Tibial nerve (tissue), 4 donors: Measurements from ENCODE around the gene CAMK2G. TPM values are rescaled to one million over a fixed set of nuclear protein-coding genes. Genes with fewer than 3 reads are reported as not detected.

ENCODE experiments used
- DNase-seq, 2 donors: peaks; one replicate each; pipeline ENCODE4 v3.0.0-alpha.2; 2019; ENCODE audit warnings: low spot score in 2 of 2
- H3K27ac ChIP-seq, 4 donors: fragments of 200-600 bp; sonication (generic) in 3 of 4; one replicate each; pipeline ENCODE4 v1.5.1; 2017 to 2019; ENCODE audit warnings: mild to moderate bottlenecking in 1 of 4
- H3K27me3 ChIP-seq, 2 donors: fragments of 200-600 bp; sonication (generic) in 1 of 2; one replicate each; pipeline versions ENCODE4 v1.5.1 to v1.6.0; 2017 to 2019
- H3K36me3 ChIP-seq, 3 donors: fragments of 200-600 bp; sonication (generic); one replicate each; pipeline ENCODE4 v1.5.1; 2018 to 2019
- H3K4me1 ChIP-seq, 4 donors: fragments of 200-600 bp; sonication (generic) in 3 of 4; one replicate each; pipeline ENCODE4 v1.5.1; 2017 to 2019
- H3K4me3 ChIP-seq, 4 donors: fragments of 200-600 bp; sonication (generic) in 3 of 4; one replicate each; pipeline ENCODE4 v1.5.1; 2017 to 2019; ENCODE audit warnings: mild to moderate bottlenecking in 1 of 4, moderate library complexity in 1 of 4
- H3K9me3 ChIP-seq, 4 donors: fragments of 200-600 bp; sonication (generic) in 3 of 4; one replicate each; pipeline ENCODE4 v1.5.1; 2017 to 2019
- EP300 ChIP-seq, 2 donors: sonication (generic); formaldehyde crosslinking; IDR thresholded peaks; one replicate each; pipeline ENCODE4 v1.6.1; 2017; ENCODE audit warnings: antibody characterized with exemption in 2 of 2, mild to moderate bottlenecking in 1 of 2
- POLR2A ChIP-seq, 2 donors: fragments of 450-650 bp; IDR thresholded peaks; one replicate each; pipeline ENCODE4 v1.6.1; 2017; ENCODE audit warnings: antibody characterized with exemption in 2 of 2, mild to moderate bottlenecking in 2 of 2, moderate library complexity in 2 of 2
- WGBS, 2 donors: methylation state at CpG; one replicate each; pipeline ENCODE4 v1.1.5; 2018; 5-methylcytosine and 5-hydroxymethylcytosine counted together
- total RNA-seq, 4 donors: library from RNA; depleted of rRNA; stranded (reverse); fragments of >200 nt; gene quantifications; one replicate each; pipeline ENCODE4 v1.1.0, GENCODE V29; 2016
- TF ChIP-seq, protein P1 (sequence below), 5 experiments: fragments of 200-600 bp in 3 of 5; fragments of 450-650 bp in 2 of 5; sonication (generic) in 3 of 5; IDR thresholded peaks; one replicate each; pipeline ENCODE4 v1.5.1; 2016 to 2019; ENCODE audit warnings: antibody characterized with exemption in 5 of 5, mild to moderate bottlenecking in 3 of 5, moderate library complexity in 2 of 5

CAMK2G gene
- total RNA-seq, 4 donors from 2014 or later: 26.4 to 43.5 (median 35.1) TPM

- Histone ChIP-seq H3K27ac (no peak overlapping the region), H3K36me3 (peaks cover 0 to 46% (median 0%) of the 10 kb centered on the region in 3 donors)
- whole genome bisulfite sequencing, 2 donors: 83 to 84% methylated on average over 13 of the region's 13 CpGs
These were observed 60.0 kb downstream of the CAMK2G start for GRCh38 chr10:73814276-73814895.

GRCh38 chr10:73813333-73813732 is 61.0 kb downstream of the CAMK2G start:
- H3K4me3 ChIP-seq: no peak overlapping the region
- TF ChIP-seq, protein P1, sequence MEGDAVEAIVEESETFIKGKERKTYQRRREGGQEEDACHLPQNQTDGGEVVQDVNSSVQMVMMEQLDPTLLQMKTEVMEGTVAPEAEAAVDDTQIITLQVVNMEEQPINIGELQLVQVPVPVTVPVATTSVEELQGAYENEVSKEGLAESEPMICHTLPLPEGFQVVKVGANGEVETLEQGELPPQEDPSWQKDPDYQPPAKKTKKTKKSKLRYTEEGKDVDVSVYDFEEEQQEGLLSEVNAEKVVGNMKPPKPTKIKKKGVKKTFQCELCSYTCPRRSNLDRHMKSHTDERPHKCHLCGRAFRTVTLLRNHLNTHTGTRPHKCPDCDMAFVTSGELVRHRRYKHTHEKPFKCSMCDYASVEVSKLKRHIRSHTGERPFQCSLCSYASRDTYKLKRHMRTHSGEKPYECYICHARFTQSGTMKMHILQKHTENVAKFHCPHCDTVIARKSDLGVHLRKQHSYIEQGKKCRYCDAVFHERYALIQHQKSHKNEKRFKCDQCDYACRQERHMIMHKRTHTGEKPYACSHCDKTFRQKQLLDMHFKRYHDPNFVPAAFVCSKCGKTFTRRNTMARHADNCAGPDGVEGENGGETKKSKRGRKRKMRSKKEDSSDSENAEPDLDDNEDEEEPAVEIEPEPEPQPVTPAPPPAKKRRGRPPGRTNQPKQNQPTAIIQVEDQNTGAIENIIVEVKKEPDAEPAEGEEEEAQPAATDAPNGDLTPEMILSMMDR (IDR thresholded peaks at IDR 0.05): no peak
- no peak for TF ChIP-seq POLR2A (IDR thresholded peaks at IDR 0.05)
- no peak for TF ChIP-seq EP300 (IDR thresholded peaks at IDR 0.05)
- H3K4me1 ChIP-seq: peaks cover 0 to 32% (median 14%) of the 10 kb centered on the region in 4 donors
- H3K27ac ChIP-seq: no peak overlapping the region
- H3K36me3 ChIP-seq: peaks cover 0 to 51% (median 0%) of the 10 kb centered on the region in 3 donors
- no peaks in the 10 kb centered on the region for H3K27me3 ChIP-seq
- WGBS, 2 donors: 64 to 77% methylated on average over 7 of the region's 7 CpGs
- H3K9me3 ChIP-seq: no peaks in the 10 kb centered on the region
- no peak for DNase-seq

More at GRCh38 chr10:73814276-73814895, 60.0 kb downstream of the CAMK2G start:
- H3K4me1 ChIP-seq: peaks cover 0 to 37% (median 12%) of the 10 kb centered on the region in 4 donors
- no peak for DNase-seq
- H3K9me3 ChIP-seq: no peaks in the 10 kb centered on the region
- no peak overlapping the region for H3K4me3 ChIP-seq
- TF ChIP-seq EP300 (IDR thresholded peaks at IDR 0.05): no peak
- TF ChIP-seq POLR2A (IDR thresholded peaks at IDR 0.05): no peak
- TF ChIP-seq, protein P1 (IDR thresholded peaks at IDR 0.05): no peak
- no peaks in the 10 kb centered on the region for H3K27me3 ChIP-seq

- TF ChIP-seq EP300 (IDR thresholded peaks at IDR 0.05) (no peak), POLR2A (IDR thresholded peaks at IDR 0.05) (no peak)
- TF ChIP-seq, protein P1 (IDR thresholded peaks at IDR 0.05): no peak
- no peak for DNase-seq
- Histone ChIP-seq H3K9me3 (no peaks in the 10 kb centered on the region), H3K4me3 (no peak overlapping the region), H3K4me1 (peaks cover 0 to 30% (median 14%) of the 10 kb centered on the region in 4 donors), H3K27me3 (no peaks in the 10 kb centered on the region), H3K36me3 (peaks cover 0 to 51% (median 0%) of the 10 kb centered on the region in 3 donors), H3K27ac (peak overlapping the region in 2 of 4 donors; percentile 82 to 98)
- 83 to 84% methylated on average over 4 of the region's 4 CpGs for WGBS, 2 donors
These were observed 61.7 kb downstream of the CAMK2G start for GRCh38 chr10:73812657-73813056.

DNA sequence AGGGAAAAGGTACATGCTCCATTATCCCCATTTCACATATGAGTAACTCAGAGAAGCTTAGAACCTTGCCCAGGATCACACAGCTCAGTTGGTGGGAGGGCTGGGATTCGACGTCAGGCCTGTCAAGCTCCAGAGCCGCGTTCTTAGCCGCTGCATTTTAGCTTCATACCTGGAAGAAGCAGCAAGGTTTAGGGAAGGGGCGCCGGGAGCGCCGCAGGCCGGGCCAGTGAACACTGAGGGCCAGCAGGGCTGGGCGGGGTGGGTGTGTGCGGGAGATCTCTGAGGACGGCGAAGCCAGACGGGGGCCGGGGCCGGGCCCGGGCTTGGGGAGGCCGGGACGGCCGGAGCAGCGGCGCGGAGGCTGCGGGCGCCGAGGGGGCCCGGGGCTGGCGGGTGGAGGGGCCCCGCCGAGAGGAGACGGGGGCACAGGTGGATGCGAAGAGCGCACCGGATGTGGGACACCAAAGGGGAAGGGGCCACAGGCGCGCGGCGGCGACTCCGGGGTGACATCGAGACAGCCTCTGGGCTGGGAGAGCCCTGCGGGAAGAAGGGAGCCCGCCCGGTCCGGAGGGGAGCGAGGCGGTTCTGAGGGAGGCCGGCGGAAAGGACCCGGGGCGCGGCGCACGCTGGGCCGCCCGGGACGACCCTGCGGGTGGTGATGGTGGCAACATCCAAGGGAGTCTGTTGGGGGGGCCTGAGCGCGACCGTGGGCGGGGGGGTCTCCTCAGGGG is 63.5 kb downstream of the CAMK2G start:
- peaks cover 0 to 38% (median 14%) of the 10 kb centered on the region in 4 donors for H3K4me1 ChIP-seq
- H3K4me3 ChIP-seq: peak overlapping the region; percentile 75 to 95 (median 90)
- no peak for DNase-seq
- H3K9me3 ChIP-seq: no peaks in the 10 kb centered on the region
- TF ChIP-seq, protein P1 (IDR thresholded peaks at IDR 0.05): no peak
- no peak for TF ChIP-seq POLR2A (IDR thresholded peaks at IDR 0.05)
- no peak for TF ChIP-seq EP300 (IDR thresholded peaks at IDR 0.05)
- no peaks in the 10 kb centered on the region for H3K27me3 ChIP-seq
- H3K36me3 ChIP-seq: peaks cover 0 to 57% (median 7%) of the 10 kb centered on the region in 3 donors
- H3K27ac ChIP-seq: peak overlapping the region; percentile 60 to 98 (median 94)
- WGBS, 2 donors: 1% methylated on average over 32 to 57 of the region's 63 CpGs

DNA sequence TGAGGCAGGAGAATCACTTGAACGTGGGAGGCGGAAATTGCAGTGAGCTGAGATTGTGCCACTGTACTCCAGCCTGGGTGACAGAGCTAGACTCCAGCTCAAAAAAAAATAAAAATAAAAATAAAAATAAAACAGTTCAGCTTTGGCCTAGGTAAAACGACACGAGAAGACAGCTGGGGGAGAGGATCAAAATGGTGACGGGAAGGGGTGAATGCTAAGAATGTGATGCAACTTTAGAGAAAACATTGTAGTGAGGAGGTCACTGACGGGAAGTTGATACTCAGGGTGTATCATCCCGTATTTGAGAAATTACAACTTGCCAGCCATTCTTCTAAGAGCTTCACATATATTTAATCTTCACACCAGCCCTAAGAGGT is 64.0 kb downstream of the CAMK2G start:
- 61 to 62% methylated on average over 7 of the region's 7 CpGs for WGBS, 2 donors
- Histone ChIP-seq H3K27ac (peak overlapping the region in 3 of 4 donors; percentile 60 to 98 (median 95)), H3K9me3 (no peaks in the 10 kb centered on the region), H3K4me3 (peak overlapping the region; percentile 75 to 95 (median 90)), H3K36me3 (peaks cover 3 to 62% (median 13%) of the 10 kb centered on the region in 3 donors), H3K27me3 (no peaks in the 10 kb centered on the region), H3K4me1 (peaks cover 0 to 34% (median 14%) of the 10 kb centered on the region in 4 donors)
- no peak for DNase-seq
- TF ChIP-seq EP300 (IDR thresholded peaks at IDR 0.05) (no peak), POLR2A (IDR thresholded peaks at IDR 0.05) (no peak)
- TF ChIP-seq, protein P1 (IDR thresholded peaks at IDR 0.05): no peak
